SIG-M5 (cell line): ENCODE data around the gene GOLGA5.

Source experiments
- DNase-seq: peaks from one replicate; lab custom pipeline; 2025; lab: John Stamatoyannopoulos, UW

Gene GOLGA5

GRCh38 chr14:92883066-92883465, 89.0 kb downstream of the GOLGA5 start:
- no peak for DNase-seq

GRCh38 chr14:92884410-92884809, 90.3 kb downstream of the GOLGA5 start:
- no peak for DNase-seq

GRCh38 chr14:92885279-92886061, 91.4 kb downstream of the GOLGA5 start:
- DNase-seq = no peak

- no peak for DNase-seq
Observed at GRCh38 chr14:92886337-92886736, 92.2 kb downstream of the GOLGA5 start.

GRCh38 chr14:92887157-92887556, 93.1 kb downstream of the GOLGA5 start:
- no peak for DNase-seq

GRCh38 chr14:92888896-92889295, 94.8 kb downstream of the GOLGA5 start:
- DNase-seq = no peak
